A673 (cell line): Measurements from ENCODE around the gene FKBP4. TPM values are rescaled to one million over a fixed set of nuclear protein-coding genes. Genes with fewer than 3 reads are reported as not detected.

ENCODE experiments used
- BruUV-seq: library from RNA; stranded (reverse); fragments of 400-500 nt; replicated peaks from 2 replicates; lab custom pipeline; 2021; lab: Mats Ljungman, UMichigan
- CTCF ChIA-PET: fragments of 300-600 bp; sonication (Branson Sonifier 250); formaldehyde crosslinking; loops from one replicate; lab custom pipeline; 2022; ENCODE audit warnings: antibody characterized with exemption; lab: Charles Lee
- POLR2A ChIA-PET: fragments of 300-600 bp; sonication (Branson Sonifier 250); formaldehyde crosslinking; loops from one replicate; lab custom pipeline; 2022; ENCODE audit warnings: antibody characterized with exemption; ENCODE audit not compliant: low non-redundant PET; lab: Charles Lee
- DNase-seq: peaks from one replicate; pipeline ENCODE4 v3.0.0-alpha.2; 2015; ENCODE audit warnings: low spot score
- H3K27ac ChIP-seq: fragments of 200-600 bp; sonication (generic); 2 replicates; pipeline ENCODE4 v1.5.1; 2016; ENCODE audit warnings: mixed run types, low read depth, mild to moderate bottlenecking, mixed read lengths, antibody characterized with exemption, low read length; ENCODE audit not compliant: poor library complexity, severe bottlenecking
- H3K27me3 ChIP-seq: fragments of 200-600 bp; sonication (generic); replicated peaks from 2 replicates; pipeline ENCODE4 v1.6.1; 2017; ENCODE audit warnings: mixed run types, low read depth, mild to moderate bottlenecking, mixed read lengths, antibody characterized with exemption, low read length; ENCODE audit not compliant: insufficient read depth, poor library complexity
- H3K36me3 ChIP-seq: fragments of 200-600 bp; sonication (generic); 2 replicates; pipeline ENCODE4 v1.6.1; 2016; ENCODE audit warnings: mixed run types, mild to moderate bottlenecking, mixed read lengths, antibody characterized with exemption, low read length; ENCODE audit not compliant: insufficient read depth, poor library complexity, severe bottlenecking
- H3K4me1 ChIP-seq: fragments of 200-600 bp; sonication (generic); 2 replicates; pipeline ENCODE4 v1.6.1; 2017; ENCODE audit warnings: mixed run types, mild to moderate bottlenecking, mixed read lengths, antibody characterized with exemption, low read length; ENCODE audit not compliant: insufficient read depth, poor library complexity, severe bottlenecking
- H3K4me3 ChIP-seq: fragments of 200-600 bp; sonication (generic); 2 replicates; pipeline ENCODE4 v1.5.1; 2016; ENCODE audit warnings: low read depth, mixed run types, mild to moderate bottlenecking, mixed read lengths, low read length; ENCODE audit not compliant: poor library complexity, severe bottlenecking
- H3K9me3 ChIP-seq: fragments of 200-600 bp; sonication (generic); 2 replicates; pipeline ENCODE4 v1.6.1; 2016; ENCODE audit warnings: mixed run types, low read depth, mild to moderate bottlenecking, mixed read lengths, antibody characterized with exemption, low read length; ENCODE audit not compliant: poor library complexity, severe bottlenecking
- EZH2 ChIP-seq: fragments of 200-600 bp; sonication (generic); IDR thresholded peaks from 2 replicates; pipeline ENCODE4 v1.6.1; 2017; ENCODE audit warnings: borderline replicate concordance, low read depth, mild to moderate bottlenecking, mixed read lengths, antibody characterized with exemption, low read length; ENCODE audit not compliant: poor library complexity, severe bottlenecking
- intact Hi-C: fragments of 100-400 bp; cut with micrococcal nuclease; formaldehyde crosslinking; loops from one replicate; pipeline ENCODE4 v1.10.0; 2022; ENCODE audit not compliant: unreplicated experiment
- total RNA-seq: library from RNA; stranded (reverse); gene quantifications from 2 replicates; pipeline ENCODE4 v1.2.3, GENCODE V29; 2021
- TF ChIP-seq, protein P1 (sequence below): fragments of 300-800, 200-600 bp; sonication (generic); conservative IDR thresholded peaks from 2 replicates; pipeline ENCODE4 v1.5.1; 2017; ENCODE audit warnings: low read depth, mild to moderate bottlenecking, antibody characterized with exemption, low read length, moderate library complexity, mixed read lengths

Gene FKBP4
- total RNA-seq, 1 experiment from 2014 or later: 196 TPM

DNA sequence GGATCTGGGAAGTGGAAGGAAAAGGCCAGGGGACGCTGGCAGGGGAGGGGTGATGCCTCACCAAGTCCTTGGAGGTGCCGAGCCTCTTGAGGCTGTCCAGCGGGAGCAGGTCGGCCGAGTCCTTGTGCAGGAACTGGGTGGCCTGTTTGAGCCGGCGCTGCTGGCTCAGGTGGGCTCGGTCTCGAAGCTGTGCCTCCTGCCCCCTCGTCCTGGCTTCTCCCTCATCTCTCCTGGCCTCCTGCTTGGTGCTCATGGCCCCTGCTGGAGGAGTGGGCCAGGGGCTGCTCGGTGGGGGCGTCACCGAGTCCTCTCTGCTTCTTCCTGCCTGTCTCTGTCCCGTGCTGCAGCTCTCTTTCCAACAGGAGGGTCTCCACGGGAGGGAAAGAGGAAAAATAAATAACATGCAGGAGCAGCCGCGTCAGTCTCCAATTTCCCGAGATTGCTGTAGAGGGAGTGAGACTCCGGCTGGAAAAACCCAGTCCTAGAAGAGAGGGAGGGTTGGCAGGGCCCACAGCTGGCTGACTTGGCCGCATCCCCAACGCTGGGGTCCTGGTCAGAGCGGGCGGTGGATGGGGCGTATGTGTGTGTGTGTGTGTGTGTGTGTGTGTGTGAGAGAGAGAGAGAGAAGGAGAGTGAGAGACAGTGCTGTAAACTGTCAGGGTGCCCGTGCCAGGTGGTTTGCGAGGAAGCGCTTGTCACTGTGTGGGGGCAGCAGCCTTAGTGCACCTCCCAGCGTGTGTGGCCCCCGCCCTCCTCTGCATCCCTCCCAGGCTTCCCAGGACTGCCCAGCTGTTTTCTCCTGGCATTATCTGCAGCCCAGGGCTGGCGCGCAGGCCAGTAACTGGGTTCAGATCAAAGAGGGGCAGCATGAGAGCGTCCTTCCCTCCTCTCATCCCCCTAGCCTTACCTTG is 40.1 kb downstream of the FKBP4 start, which contains the start of gene NRIP2:
NRIP2 (minus strand) TSS at position 455 of the 911 bp plus-strand sequence; CDS start at position 403, 52 bp downstream.
- no peak within 1 kb of the TSS for H3K4me3 ChIP-seq
- no peak for TF ChIP-seq EZH2
- TF ChIP-seq, protein P1, sequence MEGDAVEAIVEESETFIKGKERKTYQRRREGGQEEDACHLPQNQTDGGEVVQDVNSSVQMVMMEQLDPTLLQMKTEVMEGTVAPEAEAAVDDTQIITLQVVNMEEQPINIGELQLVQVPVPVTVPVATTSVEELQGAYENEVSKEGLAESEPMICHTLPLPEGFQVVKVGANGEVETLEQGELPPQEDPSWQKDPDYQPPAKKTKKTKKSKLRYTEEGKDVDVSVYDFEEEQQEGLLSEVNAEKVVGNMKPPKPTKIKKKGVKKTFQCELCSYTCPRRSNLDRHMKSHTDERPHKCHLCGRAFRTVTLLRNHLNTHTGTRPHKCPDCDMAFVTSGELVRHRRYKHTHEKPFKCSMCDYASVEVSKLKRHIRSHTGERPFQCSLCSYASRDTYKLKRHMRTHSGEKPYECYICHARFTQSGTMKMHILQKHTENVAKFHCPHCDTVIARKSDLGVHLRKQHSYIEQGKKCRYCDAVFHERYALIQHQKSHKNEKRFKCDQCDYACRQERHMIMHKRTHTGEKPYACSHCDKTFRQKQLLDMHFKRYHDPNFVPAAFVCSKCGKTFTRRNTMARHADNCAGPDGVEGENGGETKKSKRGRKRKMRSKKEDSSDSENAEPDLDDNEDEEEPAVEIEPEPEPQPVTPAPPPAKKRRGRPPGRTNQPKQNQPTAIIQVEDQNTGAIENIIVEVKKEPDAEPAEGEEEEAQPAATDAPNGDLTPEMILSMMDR: no peak
- peak; percentile 20 for DNase-seq
- H3K27me3 ChIP-seq: no peaks in the 10 kb centered on the region
- peaks cover 16% of the 10 kb centered on the region for H3K4me1 ChIP-seq
- no TSS peak for BruUV-seq
- ChIA-PET CTCF (interaction anchor here (0.8 kb wide), 1 partner anchor 11 kb away, joined by 3 read pairs; no protein-coding TSS in a partner anchor), POLR2A (interaction anchor here (0.6 kb wide), 1 partner anchor 40 kb away, joined by 5 read pairs; no protein-coding TSS in a partner anchor)
- H3K9me3 ChIP-seq: no peaks in the 10 kb centered on the region
- intact Hi-C loops: no loop called here
- H3K27ac ChIP-seq: no peak within 1 kb of the TSS
- H3K36me3 ChIP-seq: no peaks in the 10 kb centered on the region

- Histone ChIP-seq H3K9me3 (no peaks in the 10 kb centered on the region), H3K27me3 (no peaks in the 10 kb centered on the region), H3K4me1 (peaks cover 16% of the 10 kb centered on the region), H3K4me3 (no peak overlapping the region), H3K36me3 (no peaks in the 10 kb centered on the region), H3K27ac (no peak overlapping the region)
- ChIA-PET POLR2A (no interaction called here), CTCF (interaction anchor here (1.2 kb wide), 1 partner anchor 10 kb away, joined by 3 read pairs; no protein-coding TSS in a partner anchor)
- no TSS peak for BruUV-seq
- DNase-seq: no peak
- TF ChIP-seq EZH2: no peak
- TF ChIP-seq, protein P1: no peak
- intact Hi-C loops: no loop called here
Measured at GRCh38 chr12:2835691-2836403, 41.1 kb downstream of the FKBP4 start.

DNA sequence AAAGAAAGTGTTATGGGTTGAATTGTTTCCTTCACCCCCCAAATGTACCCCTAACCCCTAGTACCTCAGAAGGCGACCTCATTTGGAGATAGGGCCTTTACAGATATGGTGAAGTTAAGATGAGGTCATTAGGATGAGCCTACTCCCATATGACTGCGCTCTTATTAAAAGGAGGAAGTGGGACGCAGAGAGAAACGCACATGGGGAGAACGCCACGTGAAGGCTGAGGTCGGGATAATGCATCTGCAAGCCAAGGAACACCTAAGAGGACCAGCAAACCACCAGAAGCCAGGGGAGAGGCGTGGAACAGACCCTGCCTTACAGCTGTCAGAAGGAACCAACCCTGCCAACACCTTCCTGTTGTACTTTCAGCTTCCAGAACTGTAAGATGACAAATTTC is 41.8 kb downstream of the FKBP4 start:
- no peaks in the 10 kb centered on the region for H3K27me3 ChIP-seq
- TF ChIP-seq EZH2: no peak
- TF ChIP-seq, protein P1: no peak
- no peaks in the 10 kb centered on the region for H3K36me3 ChIP-seq
- peaks cover 16% of the 10 kb centered on the region for H3K4me1 ChIP-seq
- no peak overlapping the region for H3K4me3 ChIP-seq
- ChIA-PET CTCF (interaction anchor here (1.2 kb wide), 1 partner anchor 9 kb away, joined by 3 read pairs; no protein-coding TSS in a partner anchor), POLR2A (no interaction called here)
- no peak for DNase-seq
- intact Hi-C loops: no loop called here
- H3K27ac ChIP-seq: no peak overlapping the region
- H3K9me3 ChIP-seq: no peaks in the 10 kb centered on the region
- BruUV-seq: no TSS peak
